ENCODE measurements around the gene GGA2.
"Not testable (repeated sequence)": the region's sequence is repeated elsewhere in the genome, so short reads cannot be mapped to it uniquely, and the experiment has no call there.

GGA2 gene

GRCh38 chr16:23523321-23523720 is 13.0 kb upstream of the GGA2 start:
- DNase-seq = no peak

DNA sequence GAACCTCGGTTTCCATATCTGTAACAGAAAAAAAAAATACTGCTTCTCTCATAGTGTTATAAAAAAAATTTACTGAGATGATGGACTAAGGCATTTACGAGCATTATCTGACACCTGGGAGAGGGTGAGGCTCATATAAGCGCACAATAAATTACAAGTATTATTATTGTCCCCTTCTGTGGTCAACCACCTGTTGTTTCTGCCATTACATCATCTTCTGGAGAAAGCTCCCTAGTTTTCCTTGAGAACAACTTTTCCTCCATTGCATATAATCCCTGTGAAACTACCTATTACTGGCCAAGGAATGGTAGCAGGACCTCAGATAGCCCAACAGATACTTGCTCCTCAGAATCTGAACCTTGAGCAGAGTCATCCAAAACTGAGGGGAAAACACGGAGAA is 11.7 kb upstream of the GGA2 start:
- no peak for DNase-seq

GRCh38 chr16:23521037-23521743 is 10.9 kb upstream of the GGA2 start:
- DNase-seq = no peak

- DNase-seq = no peak
Measured at GRCh38 chr16:23520500-23520899, 10.2 kb upstream of the GGA2 start.

DNA sequence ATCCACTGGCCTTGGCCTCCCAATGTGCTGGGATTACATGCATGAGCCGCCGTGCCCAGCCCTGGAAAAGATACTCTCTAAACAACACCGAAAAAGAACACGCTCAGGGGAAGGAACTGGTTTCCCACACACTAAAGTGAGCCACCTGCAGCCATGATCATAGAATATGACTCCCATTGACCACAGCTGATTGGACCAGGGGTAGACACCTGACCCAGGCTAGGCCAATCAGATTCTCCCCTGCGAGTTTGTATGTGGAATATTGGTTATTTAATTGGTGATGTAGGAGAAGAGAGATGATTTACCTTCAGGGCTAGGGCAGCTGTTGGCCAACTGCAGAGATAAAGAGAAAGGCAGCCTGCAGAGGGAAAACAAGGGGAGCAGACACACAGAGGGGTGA is 9.0 kb upstream of the GGA2 start:
- no peak for DNase-seq

- no peak for DNase-seq
Measured at GRCh38 chr16:23518435-23518891, 8.2 kb upstream of the GGA2 start.

DNA sequence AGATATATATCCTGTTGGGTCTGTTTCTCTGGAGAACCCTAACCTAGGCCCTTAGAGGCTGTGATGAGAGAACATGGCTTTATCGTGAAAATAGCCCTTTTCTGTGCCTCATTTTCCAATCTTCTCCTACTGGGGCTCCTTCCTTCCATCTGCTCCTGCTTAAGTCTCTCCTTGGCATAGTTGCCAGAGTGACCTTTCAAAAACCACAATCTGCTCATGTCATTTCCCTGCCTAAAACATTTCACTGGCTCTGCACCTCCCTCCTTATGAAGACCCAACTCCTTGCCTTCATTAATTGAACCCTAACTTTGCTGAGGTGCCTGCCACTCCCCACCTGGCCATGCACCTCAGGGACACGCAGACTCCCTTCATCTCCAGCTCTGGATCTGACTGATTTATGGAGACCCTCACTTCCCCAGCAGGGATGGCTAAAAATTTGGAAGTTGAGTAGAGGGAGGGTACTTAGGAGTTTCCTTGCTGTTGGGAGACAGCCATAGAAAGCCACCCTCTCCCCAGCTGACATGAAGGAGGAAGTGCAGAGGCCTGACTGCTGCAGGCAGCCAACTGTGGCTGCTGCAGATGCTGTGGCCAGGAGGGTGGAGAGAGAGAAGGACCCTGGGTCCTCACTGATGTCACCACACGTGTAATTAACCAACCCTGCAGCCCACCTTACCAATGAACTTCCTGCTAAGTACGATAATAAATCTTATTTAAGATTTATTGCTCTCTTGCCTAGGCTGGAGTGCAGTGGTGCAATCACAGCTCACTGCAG is 6.3 kb upstream of the GGA2 start:
- DNase-seq = no peak

- no peak for DNase-seq
Measured at GRCh38 chr16:23515881-23516280, 5.6 kb upstream of the GGA2 start.

DNA sequence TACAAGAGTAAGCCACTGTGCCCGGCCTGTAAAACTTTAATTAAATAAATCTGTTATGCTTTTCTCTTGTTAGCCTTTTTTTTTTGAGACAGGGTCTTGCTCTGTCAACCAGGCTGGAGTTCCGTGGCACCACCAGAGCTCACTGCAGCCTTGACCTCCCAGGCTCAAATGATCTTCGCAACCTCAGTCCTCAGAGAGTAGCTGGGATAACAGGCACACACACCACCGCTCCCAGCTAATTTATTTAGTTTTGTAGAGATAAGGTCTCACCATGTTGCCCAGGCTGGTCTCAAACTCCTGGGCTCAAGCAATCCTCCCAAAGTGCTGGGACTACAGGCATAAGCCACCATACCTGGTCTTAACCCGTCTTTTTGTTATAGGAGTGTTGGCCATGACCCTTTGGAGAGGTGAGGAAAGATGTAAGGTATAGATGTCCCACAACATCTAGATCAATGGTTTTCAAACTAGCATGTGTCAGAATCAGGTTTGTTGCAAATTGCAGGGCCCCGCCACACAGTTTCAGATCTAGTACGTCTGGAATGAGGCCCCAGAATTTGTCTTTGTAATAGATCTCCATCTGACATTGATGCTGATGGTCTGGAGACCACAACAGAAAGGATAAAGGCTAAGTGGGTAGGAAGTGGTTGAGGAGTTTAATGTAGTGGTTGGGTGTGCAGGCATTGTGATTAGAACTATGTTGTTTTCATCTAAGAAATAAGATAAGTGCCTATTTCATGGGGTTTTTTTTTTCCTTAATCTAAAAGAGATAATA is 4.3 kb upstream of the GGA2 start:
- DNase-seq = no peak

- no peak for DNase-seq
Measured at GRCh38 chr16:23512168-23512695, 1.9 kb upstream of the GGA2 start.

- no peak for DNase-seq
Measured at GRCh38 chr16:23511731-23512130, 1.4 kb upstream of the GGA2 start.

- not testable (repeated sequence) for DNase-seq
Measured at GRCh38 chr16:23510915-23511270, 599 bp upstream of the GGA2 start.

DNA sequence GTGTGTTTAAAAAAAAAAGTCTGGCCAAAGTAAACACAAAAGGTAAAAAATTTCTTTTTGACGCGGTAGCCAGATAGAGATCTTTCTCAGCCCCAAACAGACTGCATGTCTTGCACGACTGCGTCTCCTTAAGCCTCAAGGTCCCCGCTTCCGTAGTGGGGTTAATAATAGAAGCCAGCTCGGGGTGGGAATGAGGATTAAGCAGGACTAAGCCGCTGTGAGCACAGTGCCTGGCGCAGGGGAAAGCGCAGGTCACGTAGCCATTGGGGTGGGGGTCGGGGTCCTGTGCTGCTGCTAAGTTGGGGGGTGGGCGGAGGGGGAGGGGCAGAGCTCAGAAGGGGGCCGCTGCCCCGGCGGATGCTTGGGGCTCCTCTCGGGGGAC is 521 bp downstream of the GGA2 start:
- DNase-seq = no peak

DNA sequence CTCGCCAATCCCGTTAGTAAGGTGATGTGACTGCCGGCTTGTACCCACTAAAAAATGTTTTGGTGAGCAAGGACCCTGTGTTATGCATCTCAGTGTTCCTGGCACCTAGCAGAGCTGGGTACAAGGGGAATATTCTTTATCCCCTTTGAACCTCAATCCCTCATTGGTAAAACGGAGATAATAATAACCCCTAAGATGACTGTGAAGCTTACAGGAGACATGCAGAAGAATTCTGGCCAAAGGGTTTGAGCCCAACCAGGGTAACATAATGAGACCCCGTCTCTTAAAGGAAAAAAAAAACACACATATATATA is 896 bp downstream of the GGA2 start:
- DNase-seq = no peak

DNA sequence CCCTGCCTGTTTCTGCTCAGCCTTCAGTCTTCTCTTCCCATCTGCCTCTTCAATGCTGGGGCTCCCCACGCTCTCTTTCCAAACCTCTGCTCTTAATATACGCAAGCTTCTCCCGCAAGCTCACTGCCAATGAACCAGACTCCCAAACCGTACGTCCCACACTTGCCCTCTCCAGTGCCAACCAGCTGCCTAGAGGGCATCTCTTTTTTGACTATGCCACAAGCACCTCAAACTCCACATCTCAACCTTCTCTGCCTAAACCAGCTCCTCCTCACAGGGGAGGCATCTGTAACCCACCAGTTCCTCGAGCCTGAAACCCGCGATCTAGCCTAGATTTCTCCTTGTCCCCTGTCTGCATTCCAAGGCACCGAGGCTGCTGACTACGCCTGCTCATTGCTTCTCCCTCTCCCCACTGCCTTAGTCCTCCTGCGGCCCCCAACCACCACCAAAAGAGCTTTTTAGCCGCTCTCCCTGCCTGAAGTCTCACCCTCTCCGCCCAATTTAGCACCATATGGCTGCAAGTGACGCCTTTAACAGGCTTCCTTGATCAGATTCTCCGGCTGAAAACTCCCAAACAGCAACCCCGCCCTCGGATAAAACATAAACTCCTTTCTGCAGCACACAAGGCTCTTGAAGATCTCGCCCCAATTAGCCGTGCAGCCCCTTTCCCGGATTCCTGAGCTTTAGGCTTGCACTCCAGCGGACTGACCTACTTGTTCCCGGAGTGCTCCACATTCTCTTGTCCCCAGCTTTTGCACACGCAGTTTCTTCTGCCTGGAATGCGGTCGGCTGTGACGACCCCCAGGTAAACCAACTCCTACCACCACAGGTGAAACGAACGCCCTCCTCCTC is 1.5 kb downstream of the GGA2 start:
- DNase-seq = no peak

GRCh38 chr16:23506606-23506994 is 3.7 kb downstream of the GGA2 start:
- DNase-seq = no peak

DNA sequence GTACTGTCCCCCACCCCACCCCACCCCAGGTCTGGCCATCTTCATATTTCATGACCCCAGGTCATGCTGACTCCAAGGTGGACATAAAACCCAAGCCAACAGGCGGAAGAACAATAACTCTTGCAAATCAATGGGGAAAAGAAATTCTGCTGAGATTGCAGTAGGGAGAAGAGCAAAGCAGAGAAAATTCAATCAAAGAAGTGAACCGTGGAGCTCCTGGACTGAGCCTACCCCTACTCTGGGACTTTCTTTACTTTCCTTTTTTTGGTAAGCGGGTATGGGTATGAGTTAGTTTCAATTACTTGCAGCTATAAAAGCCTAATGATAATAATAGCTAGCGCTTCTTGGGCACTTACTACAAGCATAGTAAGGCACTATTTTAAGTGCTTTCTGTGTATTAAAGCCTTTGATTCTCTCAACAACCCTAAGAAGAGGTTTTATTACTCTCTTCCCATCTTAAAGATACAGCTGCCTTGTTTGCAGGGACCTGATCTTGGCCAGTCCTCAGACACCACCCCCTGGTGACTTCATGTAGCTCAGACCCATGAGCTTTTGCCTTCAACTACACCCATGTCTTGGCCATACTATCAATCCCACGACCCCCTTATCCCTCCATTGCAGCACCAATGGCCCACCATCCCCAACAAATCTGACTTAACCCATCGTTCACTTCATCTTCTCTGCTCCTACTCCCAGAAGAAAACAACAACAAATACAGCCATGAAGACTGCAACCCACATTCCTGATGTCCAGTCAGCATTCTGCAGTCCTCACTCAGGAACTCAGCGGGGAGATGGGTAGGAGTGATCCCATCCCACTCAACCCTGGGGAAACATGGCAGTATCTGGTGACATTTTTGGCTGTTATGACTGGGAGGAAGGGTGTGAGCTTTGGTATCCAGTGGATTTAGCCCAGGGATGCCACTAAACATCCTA is 4.4 kb downstream of the GGA2 start:
- no peak for DNase-seq

- no peak for DNase-seq
Measured at GRCh38 chr16:23505180-23505665, 5.1 kb downstream of the GGA2 start.

GRCh38 chr16:23504453-23505179 is 5.7 kb downstream of the GGA2 start:
- DNase-seq = no peak

GRCh38 chr16:23504076-23504452 is 6.2 kb downstream of the GGA2 start:
- no peak for DNase-seq

DNA sequence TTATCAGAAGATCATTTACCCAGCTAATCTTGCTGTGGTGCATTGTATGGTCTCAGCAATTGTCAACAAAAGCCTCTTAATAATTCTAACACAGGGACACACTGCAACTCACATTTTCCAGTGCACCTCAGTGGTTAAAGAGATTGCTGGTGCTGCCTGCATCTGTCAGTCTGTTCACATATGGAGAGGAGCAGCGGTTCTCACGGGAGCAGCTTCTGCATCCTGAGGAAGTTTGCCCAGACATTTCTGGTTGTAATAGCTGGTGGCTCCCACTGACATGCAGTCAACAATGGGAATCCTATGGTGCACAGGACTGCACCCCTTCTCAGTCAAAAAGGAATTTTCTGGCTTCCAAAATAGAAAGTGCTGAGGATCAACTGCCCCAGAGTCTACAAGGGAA is 7.8 kb downstream of the GGA2 start:
- DNase-seq = no peak
